NCI-H524 (cell line): ENCODE measurements around the gene SEZ6L.

Source experiments
- DNase-seq, 2 experiments: peaks; one replicate each; lab custom pipeline; 2025; lab: John Stamatoyannopoulos, UW

Gene SEZ6L

DNA sequence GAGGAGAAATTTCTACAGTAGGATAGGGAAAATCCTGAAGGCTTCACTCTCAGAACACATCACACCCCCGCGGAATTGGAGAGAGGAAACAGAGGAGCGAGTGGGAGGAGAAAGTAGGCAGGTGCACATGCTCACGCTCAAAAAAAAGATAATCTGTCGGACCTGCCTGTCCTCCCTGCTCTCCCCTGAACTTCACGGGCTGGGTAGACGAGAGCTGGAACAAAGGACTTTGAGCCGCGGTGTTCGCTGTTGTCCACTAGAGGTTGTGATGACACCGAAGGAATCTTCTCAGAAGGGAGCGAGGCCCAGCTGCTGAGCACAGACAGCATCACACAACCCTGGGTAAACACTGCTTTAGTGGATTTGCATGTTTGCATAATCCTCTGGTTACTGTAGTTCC, 5.0 kb downstream of the SEZ6L start:
- DNase-seq: peak; percentile 5 to 74

DNA sequence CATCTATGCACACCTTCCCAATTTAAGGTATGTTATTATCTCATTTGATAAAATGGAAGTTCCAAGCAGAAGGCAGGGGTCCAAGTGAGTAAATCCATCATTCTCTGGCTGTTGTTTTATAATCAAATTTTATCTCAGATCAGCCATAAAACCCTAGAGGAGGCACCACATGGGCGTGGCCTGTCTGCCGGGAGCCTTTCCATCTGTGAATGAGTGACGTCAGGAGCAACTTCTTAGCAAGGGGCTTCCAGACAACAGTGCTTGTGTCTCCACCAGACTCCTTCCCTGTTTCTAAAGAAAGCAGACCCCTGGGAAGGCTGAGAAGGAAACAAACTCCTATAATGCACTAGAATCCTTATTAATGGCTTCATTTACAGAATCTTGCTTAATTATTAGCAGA, 13.5 kb downstream of the SEZ6L start:
- no peak for DNase-seq

DNA sequence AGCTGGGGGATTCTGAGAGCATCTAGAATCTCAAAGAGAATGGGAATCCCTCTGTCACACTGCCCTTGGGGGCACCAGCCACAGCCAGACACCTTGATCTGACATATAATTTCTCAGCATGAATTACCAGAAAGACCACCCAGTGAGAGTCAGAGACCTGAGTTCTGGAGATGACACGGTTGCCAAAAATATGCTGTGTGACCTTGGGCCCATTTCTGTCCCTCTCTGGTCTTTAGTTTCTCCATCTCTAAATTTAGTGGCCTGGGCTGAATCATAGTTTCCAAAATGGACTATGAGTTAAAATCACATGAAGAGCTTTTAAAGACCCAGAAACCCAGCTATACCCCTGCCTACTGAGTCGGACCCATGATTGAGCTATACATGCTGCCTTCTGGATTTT, 15.9 kb downstream of the SEZ6L start:
- DNase-seq: no peak

DNA sequence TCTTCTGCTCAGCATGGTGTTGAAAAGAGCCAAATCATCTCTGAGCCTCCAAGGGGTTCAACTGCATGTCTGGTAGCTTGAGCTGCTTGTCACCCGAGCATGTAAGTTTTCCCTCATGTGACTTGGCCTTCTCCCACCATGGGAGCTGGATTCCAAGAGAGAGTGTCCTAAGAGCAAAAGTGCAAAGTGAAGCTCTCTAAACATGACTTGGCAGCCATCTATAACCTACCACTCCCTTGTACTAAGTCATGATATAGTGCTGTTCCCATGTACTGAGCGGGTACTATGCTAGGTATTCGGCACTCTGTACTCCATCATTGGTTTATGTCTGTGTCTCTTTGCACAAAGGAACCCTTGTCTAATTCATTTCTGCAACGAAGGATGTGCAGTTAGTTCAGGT, 19.1 kb downstream of the SEZ6L start:
- DNase-seq: no peak

DNA sequence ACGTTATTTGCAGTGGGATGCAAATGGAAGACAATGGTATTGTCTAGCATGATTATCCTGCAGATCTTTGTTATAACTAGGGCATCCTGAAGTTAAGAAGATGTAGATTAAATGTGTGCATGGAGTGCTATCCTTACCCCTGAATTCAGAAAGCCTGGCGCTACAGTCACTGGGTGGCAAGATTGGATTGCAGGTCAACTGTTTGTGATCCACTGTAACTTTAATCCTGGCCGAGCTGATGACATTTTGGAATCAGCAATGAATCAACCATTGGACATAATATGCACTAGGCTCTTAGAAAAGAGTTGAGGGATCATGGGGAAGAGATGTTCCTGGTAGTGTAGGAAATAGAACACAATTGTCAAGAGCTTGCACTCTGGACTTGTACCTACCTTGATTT, 25.1 kb downstream of the SEZ6L start:
- no peak for DNase-seq

DNA sequence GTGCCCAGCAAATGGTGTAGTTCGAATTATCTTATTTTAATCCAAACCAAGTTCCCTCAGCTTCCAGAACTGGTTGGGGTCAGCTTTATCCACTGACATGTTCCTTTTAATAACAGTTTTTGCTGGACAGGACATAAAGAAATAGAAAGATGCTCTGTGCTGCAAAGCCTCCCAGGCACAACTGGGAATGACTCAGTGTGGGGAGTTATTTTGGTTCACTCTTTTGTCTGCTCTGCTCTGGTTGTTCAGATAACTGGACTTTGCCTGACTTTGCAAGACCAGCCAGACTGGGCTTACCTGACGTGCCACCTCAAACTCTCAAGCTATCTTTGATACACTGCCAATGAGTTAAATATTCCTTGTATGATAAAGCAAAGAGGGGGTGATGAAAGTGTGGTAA, 25.6 kb downstream of the SEZ6L start:
- no peak for DNase-seq

DNA sequence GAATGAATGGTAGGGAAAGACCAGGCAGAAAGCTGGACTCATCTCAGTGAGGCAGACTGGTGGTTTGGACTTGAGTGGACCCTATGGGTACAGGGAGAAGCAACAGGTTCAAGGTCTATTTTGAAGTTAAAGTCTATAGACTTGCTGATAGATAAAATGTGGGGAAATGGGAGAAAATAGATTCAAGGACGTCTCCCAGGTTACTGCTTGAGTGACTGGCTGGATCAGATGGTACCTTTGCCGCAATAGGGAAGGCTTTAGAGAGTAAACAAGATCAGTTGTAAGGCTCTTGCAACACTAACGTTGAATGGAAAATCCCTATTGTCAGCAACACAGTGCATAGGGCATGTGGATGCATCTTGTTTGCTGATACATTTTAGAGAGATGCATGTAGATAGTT, 27.4 kb downstream of the SEZ6L start:
- no peak for DNase-seq

DNA sequence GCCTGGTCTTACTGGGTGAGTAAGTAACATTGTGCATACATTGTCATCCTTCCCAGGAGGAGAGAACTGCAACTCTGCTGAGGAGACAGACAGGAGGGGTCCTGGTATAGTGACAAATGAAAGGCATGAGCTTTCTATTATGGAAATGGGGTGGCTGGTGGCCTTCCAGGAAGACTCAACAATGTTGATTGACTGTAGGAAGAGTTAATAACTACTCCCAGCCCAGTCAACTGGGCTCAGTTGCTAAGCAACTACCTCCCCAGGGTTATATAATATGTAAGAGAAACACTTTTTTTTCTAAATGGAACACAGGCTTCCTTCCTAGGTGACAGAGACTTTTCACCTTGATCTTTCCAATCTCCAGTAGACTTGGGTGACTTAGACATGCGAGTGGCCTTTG, 28.2 kb downstream of the SEZ6L start:
- no peak for DNase-seq

DNA sequence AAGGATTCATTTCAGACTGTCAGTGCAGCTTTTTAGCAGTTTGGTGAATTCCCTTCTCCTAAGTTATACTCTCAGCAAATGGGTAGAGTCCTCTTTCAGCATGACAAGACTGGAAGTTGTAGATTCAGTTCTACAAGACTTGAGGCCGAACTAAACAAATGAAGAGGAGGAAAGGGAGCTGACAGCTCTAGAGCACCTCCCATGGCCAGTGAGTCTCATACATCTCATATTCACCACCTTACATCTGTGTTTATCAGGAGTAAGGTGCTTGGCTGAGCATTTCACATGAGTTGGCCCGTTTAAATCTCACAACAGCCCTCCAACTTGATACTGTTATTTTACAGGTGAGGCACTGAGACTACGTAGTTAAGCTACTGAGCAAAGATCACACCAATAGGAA, 30.4 kb downstream of the SEZ6L start:
- DNase-seq: no peak

DNA sequence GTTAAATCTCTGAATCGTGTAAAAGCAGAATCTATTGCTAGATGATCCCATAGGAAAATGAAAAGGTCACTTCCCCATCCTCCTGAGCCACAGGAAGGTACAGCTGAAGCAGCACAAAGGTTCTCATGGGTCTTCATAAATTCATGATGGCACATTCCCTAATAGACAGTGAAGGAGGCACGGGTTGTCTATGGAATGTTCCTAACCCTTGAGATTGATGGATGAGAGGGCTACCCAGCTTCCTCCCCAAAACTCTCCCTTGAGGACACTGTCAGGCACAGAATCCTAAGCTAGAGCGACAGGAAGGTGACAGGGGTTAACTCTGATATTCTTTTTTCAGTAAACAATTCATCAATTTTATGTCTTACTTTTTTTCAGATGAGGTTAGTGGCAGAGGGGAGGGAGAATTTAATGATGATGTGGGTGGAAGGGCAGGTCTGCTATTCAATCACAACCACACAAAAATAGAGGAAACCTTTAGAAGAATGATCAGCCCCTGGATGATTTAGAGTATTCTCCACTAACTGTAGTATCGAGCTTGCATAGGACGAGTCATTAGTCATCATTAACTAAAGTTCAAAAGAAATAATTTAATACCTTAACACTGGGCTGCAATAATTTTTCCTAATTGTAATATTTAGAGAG, 33.1 kb downstream of the SEZ6L start:
- DNase-seq: no peak

DNA sequence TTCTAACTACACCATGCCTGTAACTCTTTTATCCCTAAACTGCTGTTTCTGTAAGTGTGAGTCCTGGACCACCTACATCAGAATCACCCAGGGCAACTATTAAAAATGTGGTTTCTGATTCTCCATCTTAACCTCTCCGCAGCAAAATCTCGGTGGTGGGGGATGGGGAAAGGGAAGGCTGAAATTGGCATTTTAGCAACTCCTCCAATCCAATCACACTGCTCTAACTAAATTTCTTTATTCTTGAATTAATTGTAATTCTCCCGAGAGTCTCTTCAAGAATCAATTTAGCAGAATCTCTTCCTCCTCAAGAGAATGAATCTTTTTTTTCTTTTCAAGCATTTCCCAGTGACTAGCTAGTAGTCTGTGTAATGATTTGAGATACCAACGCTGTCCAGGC, 36.2 kb downstream of the SEZ6L start:
- no peak for DNase-seq

DNA sequence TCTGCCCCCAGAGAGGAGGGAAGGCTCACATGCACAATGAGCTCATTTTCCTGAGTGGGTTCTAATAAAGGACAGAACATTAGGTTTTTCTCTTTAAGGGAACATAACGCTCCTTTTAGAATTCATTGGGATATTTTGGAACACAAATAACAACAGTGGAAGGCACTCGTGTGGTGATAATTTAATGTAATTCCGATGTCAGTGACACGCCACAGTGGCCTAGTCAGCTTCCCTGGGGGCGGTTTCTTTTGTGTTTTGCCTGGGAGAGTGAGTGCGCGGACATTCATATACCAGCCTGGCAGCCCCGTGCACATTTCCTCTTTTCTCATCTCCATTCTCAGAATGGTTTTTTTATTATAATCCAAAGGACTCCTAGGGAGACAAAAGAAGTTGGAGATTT, 41.1 kb downstream of the SEZ6L start:
- no peak for DNase-seq

DNA sequence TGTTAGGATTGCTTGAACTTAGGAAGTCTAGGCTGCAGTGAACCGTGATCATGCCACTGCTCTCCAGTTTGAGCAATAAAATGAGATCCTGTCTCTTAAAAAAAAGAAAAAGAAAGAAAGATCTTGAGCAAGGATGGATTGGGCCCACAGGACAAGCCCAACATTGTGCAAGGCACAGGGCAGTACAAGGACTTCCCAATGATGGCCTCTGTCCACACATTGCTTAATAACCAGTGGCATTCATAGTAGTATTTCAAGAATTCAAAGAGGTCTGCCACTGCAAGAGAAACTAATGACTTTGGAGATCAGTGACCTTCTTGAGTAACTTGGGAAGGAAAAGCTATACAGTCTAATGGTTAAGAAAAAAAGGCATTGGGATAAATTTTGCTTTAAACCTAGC, 44.6 kb downstream of the SEZ6L start:
- no peak for DNase-seq

DNA sequence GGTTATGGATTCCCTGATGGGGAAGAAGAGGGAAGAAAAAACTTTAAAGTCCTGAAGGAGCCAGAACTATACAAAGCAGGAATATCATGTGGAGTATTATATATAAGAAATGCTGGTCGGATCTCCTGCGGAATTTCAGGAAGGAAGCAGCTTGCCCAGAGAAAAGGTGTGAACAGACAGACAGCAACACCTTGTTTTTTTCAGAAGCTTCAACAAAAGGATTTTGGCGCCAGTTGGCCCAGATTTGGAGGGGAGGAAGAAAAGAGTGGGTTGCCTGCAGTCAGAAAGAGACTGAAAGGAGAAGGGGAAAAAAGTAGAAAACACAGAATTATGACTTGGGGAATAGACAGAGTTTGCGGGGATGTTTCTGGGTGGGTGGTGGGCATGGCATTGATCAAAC, 45.2 kb downstream of the SEZ6L start:
- DNase-seq: no peak

DNA sequence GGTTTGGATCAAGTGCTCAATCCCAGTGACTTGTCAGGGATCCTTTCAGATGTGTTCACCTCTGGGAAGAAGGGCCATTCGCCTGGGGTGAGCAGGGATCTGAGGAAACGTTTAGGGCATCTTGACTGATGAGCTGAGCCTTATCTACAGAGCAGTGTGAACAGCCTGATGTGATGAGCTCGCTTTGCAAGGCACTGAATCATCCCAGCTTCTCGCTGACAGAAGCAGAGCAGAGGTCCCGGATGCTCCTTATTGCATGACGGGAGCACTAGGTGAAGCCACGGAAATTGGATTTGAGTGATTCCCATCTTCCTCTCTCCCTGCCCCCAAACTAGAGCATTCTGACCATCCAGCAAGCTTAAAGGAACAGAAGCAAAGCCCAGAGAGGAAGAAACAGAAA, 46.5 kb downstream of the SEZ6L start:
- no peak for DNase-seq

DNA sequence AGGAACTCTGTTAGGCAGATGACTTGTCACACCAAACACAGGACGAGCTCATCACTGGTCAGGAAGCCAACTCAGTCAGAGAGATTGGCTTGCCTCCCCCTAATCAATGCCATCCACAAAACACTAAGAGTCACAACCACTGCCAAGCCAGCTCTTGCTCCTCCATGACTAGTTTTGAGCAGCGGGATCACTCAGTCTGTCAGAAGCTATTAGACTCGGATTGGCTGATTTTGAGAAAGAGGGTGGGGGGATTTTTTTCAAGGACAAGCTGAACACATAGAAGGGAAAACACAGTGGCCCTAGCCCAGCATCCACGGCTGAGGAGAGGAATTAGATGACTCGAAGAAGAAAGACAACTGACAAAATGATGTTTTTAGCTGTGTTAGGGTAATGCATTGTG, 55.9 kb downstream of the SEZ6L start:
- DNase-seq: no peak

DNA sequence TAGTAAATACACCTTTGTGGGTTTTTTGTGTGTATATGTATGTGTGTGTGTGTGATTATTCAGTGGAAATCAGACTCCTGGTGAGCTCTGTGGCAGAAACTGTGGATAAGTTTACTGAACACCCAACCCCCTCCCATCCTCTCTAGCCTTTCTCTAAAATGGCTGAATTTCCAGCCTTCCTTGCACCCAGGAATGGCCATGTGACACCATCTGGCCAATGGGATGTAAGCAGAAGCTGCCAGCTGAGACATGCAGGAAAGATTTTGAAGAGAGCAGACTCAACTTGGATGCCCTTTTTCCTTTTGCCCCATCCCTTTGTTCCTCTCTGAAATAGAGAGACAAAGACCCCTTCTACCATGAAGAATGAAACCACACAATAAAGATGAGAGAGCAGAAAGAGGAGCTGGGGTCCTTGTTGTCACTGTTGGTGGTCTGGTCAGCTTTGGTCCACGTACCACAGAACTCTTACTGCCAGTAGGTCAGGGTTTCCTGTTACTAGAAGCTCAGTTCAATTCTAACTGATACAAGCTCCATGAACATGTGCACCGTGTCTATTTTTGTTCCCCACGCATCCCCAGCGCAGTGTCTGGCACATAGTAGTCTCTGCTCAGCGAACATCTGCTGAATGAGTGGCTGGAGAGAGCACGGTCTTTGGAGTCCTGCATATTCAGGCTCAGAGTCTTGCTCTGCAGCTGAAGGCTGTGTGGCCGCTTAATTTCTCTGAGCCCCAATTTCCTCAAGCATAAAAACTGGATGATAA, 57.5 kb downstream of the SEZ6L start:
- DNase-seq: no peak

DNA sequence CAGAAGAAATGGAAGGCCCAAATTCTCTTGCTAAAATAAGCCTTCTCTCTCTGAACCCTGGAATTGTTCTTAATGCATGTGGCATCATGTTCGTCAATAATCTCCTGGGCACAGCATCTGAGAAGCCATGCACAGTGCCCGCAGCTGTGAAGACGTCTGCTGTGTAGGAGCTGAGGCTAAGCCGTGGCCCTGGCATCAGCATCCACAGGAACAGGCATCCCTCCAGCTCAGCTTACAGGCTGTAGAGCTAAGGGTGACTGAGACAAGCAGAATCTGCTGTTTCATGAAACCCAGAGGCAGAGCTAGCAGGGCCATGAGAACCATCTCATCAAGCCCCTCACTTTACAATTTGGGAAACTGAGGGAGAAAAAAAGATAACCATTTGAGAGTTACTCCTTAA, 60.6 kb downstream of the SEZ6L start:
- DNase-seq: no peak

DNA sequence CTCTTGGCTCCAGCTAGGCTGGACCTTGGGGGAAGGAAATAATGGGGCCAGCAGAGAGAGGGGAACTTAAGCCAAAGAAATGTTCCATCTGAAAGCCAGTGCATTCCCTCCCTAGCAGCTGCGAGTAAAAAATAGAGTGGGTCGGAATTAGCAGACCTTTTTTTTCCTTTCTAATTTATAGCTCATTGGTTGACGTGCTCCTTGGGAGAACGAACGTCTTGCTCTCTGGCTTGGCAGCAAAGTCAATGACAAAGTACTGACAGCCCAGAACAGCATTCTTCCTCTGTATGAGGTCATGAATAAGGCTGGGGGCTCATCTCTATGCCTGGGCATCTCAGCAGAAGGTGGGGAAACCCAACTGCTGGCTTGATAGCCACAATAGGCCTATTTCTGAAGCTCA, 65.0 kb downstream of the SEZ6L start:
- no peak for DNase-seq

DNA sequence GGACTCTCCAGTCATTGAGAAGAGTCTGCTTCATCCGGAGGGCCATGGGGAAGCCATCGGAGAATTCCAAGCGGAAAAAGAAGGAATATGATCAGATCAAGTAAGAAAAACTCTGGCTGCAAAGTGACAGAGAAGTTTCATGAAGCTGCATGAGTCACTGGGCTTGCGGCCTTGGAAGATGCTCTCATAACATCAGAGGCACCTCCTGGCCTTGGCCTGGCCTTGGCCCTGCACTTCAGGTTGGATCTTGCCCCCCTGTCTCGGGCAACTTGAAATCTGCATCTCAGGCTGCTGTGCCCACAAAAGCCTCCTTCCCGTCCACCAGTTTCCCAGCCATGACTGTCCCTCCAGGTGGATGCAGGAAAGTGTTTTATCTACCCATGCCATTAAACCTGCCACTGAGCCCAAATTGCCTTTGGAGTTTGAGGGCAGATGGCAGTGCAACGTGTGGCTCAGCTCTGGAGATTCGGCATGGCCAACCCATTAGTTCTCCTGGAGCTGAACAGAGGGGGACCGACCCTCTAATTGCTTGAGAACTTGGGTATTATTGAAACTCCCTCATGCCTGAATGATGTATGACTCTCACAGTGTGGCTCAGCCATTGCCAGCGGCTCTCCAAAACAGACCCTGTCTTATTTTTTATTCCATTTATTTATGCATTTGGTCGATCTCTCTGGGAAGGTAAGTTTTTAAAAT, 66.7 kb downstream of the SEZ6L start:
- DNase-seq: no peak

DNA sequence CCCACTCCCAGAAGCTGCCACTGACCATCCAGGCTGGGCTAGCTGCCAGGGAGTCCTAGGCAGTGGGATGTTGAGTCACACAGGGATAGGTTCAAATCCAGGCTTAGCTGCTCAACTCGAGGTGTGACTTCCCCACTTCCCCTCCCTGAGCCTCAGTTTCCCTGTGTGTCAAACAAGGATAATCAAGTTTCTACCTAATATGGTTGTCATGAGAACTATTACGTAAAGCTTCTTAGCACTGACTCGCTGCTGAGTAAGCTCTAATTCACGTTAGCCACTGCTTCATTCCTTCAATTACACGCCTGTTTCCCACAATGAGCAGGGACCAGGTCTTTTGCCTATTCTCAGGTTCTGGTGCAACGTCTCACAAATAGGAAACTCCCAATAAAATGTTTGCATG, 67.7 kb downstream of the SEZ6L start:
- DNase-seq: no peak

DNA sequence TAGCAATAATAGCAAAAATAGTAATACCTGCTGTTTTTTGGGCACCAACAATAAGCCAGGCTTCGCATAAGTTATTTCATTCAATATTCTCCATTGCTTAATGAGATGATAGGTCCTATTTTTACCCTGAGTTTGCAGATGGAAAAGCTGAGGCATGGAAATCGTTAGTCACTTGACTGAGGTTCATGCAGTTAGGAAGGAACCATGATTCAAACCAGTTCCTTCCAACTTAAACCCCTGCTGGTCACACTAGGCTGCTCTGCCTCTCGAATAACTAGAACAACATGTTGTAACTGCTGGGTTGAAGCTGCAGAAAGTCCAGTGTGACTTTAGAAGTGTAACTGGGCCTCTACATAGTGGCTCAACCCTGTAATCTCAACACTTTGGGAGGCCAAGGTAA, 69.3 kb downstream of the SEZ6L start:
- DNase-seq: no peak

DNA sequence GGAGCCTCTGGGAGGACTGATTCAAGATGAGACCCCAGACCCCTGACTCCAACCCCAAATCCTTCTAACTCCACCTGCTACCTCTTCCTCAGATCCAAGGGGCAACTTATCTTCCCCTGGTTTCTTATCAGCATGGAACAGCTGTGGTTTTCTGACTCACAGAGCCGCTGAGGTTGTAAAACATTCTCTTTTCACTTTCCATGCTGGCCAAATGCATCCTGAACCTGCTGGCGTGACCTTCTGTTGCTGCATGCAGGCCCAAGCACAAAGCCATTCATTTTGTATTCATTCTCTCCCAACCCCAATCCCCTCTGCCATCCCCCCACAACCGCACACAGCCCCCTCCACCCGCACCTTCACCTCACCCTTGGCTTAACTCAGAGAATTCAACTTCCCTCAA, 70.3 kb downstream of the SEZ6L start:
- no peak for DNase-seq

DNA sequence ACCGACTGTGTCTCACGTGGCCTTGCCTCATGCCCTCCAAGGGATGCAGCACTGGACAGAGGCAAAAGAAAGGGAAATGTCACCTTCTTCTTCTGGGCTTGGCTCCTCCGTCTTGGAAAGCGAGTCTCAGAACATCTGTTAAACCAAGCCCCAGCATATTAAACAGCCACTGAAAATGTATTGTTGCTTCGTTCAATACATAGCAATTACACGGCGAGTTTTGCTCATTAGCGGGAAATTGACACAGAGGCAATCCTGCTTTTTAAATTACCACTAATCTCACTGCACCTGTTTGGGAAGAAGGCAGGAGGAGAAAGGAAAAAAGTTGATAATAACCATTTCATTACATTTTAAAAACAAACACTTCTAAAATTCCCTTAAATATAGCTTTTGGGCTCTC, 72.1 kb downstream of the SEZ6L start:
- no peak for DNase-seq
